WTC11 (cell line): ENCODE data around the gene CACNB4.

Source experiments
- CREB1 ChIP-seq: sonication (generic); formaldehyde crosslinking; IDR thresholded peaks from 2 replicates; pipeline ENCODE4 v1.8.0; 2023; ENCODE audit warnings: mild to moderate bottlenecking, missing genetic modification reagents
- CTCF ChIP-seq: fragments of 200-600 bp; IDR thresholded peaks from 2 replicates; pipeline ENCODE4 v1.8.0; 2022; ENCODE audit warnings: antibody characterized with exemption
- ELF4 ChIP-seq: sonication (generic); formaldehyde crosslinking; IDR thresholded peaks from 2 replicates; pipeline ENCODE4 v1.8.1; 2022; ENCODE audit warnings: low read depth, mild to moderate bottlenecking, moderate library complexity, missing genetic modification reagents
- HMGXB4 ChIP-seq: sonication (generic); formaldehyde crosslinking; IDR thresholded peaks from 2 replicates; pipeline ENCODE4 v1.8.1; 2023; ENCODE audit warnings: mild to moderate bottlenecking, moderate library complexity, missing genetic modification reagents
- KAT7 ChIP-seq: sonication (generic); formaldehyde crosslinking; IDR thresholded peaks from 2 replicates; pipeline ENCODE4 v1.8.1; 2023; ENCODE audit warnings: missing genetic modification reagents, mild to moderate bottlenecking, borderline replicate concordance
- NFE2L1 ChIP-seq: sonication (generic); formaldehyde crosslinking; IDR thresholded peaks from 2 replicates; pipeline ENCODE4 v1.8.1; 2023; ENCODE audit warnings: missing genetic modification reagents
- PRRX2 ChIP-seq: fragments of 250-450 bp; sonication (Bioruptor Pico); IDR thresholded peaks from 2 replicates; pipeline ENCODE4 v1.8.0; 2021; ENCODE audit warnings: mild to moderate bottlenecking
- SMAD3 ChIP-seq: sonication (generic); formaldehyde crosslinking; IDR thresholded peaks from 2 replicates; pipeline ENCODE4 v1.8.0; 2022; ENCODE audit warnings: missing genetic modification reagents, mild to moderate bottlenecking, borderline replicate concordance
- STAT6 ChIP-seq: sonication (generic); formaldehyde crosslinking; conservative IDR thresholded peaks from 2 replicates; pipeline ENCODE4 v1.8.1; 2023; ENCODE audit warnings: mild to moderate bottlenecking, low read depth, missing genetic modification reagents, moderate library complexity
- TCF7 ChIP-seq: sonication (generic); formaldehyde crosslinking; IDR thresholded peaks from 2 replicates; pipeline ENCODE4 v1.8.0; 2022; ENCODE audit warnings: mild to moderate bottlenecking, low read depth, missing genetic modification reagents, moderate library complexity
- ZNF416 ChIP-seq: fragments of 250-450 bp; sonication (Bioruptor Pico); IDR thresholded peaks from 2 replicates; pipeline ENCODE4 v1.9.0; 2021; ENCODE audit warnings: mild to moderate bottlenecking, inconsistent platforms
- TF ChIP-seq, protein P1 (sequence below): sonication (generic); formaldehyde crosslinking; IDR thresholded peaks from 2 replicates; pipeline ENCODE4 v1.8.0; 2022; ENCODE audit warnings: missing genetic modification reagents
- TF ChIP-seq, protein P2 (sequence below): sonication (generic); formaldehyde crosslinking; IDR thresholded peaks from 2 replicates; pipeline ENCODE4 v1.8.0; 2022; ENCODE audit warnings: mild to moderate bottlenecking, missing genetic modification reagents

DNA sequence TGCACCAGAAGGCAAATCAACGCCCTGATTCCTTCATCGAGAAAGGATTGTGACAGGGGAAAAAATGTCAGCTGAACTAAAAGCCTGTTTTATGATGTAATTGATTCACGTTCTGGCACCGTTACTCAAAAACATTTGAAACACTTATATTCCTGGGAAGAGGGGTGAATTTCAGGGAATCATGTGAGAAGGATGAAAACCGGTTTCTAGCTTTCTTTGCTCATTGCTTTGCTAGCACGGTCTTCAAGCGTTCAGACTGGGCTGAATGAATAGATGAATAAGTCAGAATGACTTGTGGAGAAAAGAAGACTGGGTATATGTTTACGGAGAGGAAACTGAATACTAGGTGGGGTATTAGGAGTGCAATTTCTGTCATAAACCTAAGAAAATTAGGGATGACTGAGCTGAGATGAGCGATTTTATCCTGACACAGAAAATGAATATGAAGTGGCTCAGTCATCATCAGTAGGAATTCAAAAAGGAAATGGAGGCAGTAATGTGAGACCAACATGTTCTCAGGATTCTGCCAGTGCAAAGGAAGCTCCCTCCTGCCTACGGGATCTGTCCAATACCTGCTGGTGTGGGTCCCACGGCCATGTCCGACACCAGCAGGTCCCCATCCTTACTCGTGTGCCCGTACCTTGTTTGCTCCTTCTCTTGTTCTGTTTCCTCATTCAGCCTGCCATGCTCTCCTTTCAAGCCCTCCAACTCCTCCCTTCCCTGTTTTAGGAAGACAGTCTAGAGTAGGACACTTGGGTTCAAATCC is 146.0 kb downstream of the CACNB4 start:
- TF ChIP-seq CTCF (no peak), SMAD3 (CRISPR knock-in tag) (no peak), STAT6 (CRISPR knock-in tag) (no peak), KAT7 (no peak), TCF7 (no peak), CREB1 (CRISPR knock-in tag) (no peak), NFE2L1 (no peak), PRRX2 (CRISPR knock-in tag) (no peak), ELF4 (CRISPR knock-in tag) (no peak), HMGXB4 (no peak), ZNF416 (CRISPR knock-in tag) (no peak)
- TF ChIP-seq, protein P1, sequence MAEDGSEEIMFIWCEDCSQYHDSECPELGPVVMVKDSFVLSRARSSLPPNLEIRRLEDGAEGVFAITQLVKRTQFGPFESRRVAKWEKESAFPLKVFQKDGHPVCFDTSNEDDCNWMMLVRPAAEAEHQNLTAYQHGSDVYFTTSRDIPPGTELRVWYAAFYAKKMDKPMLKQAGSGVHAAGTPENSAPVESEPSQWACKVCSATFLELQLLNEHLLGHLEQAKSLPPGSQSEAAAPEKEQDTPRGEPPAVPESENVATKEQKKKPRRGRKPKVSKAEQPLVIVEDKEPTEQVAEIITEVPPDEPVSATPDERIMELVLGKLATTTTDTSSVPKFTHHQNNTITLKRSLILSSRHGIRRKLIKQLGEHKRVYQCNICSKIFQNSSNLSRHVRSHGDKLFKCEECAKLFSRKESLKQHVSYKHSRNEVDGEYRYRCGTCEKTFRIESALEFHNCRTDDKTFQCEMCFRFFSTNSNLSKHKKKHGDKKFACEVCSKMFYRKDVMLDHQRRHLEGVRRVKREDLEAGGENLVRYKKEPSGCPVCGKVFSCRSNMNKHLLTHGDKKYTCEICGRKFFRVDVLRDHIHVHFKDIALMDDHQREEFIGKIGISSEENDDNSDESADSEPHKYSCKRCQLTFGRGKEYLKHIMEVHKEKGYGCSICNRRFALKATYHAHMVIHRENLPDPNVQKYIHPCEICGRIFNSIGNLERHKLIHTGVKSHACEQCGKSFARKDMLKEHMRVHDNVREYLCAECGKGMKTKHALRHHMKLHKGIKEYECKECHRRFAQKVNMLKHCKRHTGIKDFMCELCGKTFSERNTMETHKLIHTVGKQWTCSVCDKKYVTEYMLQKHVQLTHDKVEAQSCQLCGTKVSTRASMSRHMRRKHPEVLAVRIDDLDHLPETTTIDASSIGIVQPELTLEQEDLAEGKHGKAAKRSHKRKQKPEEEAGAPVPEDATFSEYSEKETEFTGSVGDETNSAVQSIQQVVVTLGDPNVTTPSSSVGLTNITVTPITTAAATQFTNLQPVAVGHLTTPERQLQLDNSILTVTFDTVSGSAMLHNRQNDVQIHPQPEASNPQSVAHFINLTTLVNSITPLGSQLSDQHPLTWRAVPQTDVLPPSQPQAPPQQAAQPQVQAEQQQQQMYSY (CRISPR knock-in tag): no peak
- TF ChIP-seq, protein P2, sequence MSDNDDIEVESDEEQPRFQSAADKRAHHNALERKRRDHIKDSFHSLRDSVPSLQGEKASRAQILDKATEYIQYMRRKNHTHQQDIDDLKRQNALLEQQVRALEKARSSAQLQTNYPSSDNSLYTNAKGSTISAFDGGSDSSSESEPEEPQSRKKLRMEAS (CRISPR knock-in tag): no peak
